HG02938 (cell line): ENCODE results near the gene PKD1.
"Not testable (repeated sequence)": the region's sequence is repeated elsewhere in the genome, so short reads cannot be mapped to it uniquely, and the experiment has no call there.

Source experiments
- ATAC-seq: cut with Tn5 transposase; IDR thresholded peaks from one replicate; pipeline ENCODE4 v1.9.1; 2021; ENCODE audit warnings: mild to moderate bottlenecking, moderate library complexity; ENCODE audit not compliant: unreplicated experiment

The PKD1 gene

DNA sequence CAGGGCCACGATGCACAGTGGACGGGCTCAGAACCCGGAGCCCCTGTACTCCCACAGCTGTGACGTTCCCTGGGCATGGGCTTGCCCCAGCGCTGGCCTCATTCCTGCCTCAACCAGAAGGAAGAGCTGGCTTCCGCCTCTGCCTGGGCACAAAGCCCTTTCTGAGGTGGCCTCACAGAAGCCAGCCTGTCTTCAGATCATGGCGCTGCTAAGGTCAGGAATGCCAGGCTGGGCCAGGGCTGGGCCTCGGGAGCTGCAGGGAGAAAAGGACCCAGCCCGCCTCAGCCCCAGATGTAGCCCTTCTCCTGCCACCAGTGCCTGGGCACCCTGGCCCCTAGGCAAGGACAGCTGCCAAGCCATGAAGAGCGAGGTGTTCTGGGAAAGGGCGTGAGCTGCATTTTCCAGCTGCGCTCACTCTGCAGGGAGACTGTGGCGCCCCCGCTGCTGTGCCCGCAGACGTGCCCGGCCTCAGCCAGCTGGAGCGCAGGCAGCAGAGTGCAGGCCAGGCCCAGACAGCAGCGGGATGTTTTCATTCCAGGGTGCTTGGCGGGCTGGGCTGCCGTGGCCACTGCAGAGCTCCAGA, 9.4 kb downstream of the PKD1 start:
- not testable (repeated sequence) for ATAC-seq

DNA sequence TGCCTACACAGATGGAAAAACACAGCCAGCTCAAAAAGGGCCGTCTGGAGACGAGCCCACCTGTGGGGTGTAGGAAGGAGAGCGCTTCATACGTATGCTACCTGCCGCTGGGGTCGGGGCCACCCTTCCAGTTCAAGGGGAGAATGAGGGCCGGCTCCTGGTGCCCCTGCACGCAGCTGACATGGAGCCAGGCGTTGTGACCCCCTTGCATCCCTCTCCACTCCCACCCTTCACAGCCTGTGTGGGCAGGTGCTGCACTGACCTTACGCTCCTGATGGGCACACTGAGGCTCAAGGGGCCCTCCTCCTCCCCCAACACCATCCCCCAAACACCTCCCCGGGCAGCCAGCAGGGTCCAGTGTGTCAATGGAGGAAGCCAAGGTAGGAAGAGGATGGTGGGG, 10.1 kb downstream of the PKD1 start:
- not testable (repeated sequence) for ATAC-seq

DNA sequence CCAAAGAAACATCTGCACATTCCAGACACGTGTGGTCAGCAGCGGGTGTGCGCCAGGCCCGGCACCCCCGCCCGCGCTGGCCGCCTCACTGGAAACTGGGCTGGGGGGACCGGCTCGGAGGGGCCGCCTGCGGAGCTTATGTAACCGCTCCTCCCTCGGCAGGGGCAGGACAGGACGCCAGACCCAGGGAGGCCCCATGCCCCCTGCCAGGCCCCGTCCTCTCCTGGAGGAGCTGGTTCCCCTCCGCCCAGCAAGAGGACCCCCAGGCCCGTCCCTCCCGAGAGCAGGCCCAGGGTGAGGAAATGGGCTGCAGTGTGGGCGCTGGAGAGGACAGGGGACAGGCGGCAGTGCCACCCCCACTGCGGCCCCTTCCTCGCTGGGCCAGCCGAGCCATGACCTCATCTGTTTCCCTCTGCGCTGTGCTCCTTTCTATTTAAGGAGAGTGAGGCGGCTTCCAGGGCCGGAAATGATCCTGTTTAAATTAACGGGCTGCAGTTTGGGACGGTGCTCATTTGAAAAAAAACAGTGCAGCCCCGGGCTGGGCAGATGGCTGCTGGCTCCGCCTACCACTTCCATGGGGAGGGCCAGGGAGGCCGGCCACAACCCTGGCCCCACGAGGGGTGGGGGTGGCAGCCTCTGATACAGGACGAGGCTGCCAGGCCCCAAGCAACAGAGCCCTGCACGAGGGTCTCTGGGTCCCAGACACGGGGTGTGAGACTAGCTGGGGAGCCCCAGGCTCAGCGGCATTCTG, 10.8 kb downstream of the PKD1 start:
- not testable (repeated sequence) for ATAC-seq

DNA sequence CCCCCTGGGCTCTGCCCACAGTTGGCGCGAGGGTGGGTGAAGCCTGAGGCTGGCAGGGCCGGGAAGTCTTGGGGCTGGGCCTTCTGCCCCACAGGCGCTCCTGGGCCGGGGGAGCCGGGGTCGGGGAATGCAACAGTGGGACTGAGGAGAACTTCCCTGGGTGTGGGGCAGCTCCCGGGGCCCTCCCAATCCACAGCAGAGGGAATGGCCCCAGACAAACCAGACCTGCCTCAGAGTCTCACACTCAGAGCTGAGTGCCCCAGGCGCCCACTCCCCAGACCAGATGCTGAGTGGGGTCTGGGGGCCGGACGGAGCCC, 11.4 kb downstream of the PKD1 start:
- not testable (repeated sequence) for ATAC-seq

DNA sequence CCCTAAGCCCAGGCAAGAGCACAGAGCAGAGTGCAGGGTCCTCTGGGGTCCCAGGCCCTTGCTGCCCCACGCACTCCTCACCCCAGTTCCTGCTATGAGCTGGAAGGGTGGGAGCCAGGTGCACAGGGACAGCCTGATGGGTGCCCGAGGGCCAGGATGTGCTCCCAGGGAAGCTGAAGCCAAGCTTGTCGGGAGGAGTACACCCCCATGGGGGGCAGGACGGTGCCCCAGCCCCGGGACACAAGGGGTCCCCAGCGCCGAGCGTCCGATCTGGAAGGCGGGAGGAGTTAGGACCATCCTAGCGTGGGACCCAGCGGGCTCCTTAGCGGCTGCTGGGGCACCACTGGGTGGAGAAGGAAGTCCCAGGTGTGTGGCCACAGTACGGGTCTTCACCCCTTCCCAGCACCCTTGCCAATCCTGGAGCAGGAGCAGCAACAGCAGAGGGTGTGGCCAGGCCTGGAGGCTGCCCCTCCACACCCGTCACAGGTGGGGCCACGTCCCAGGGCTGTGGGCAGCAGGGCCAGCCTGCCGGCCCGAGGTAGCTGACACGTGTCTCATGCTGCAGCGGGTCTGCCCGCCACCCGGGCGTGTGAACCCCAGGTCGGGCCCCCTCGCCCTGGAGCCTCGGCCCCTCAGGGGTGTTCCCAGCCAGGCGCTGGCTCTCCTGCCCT, 11.9 kb downstream of the PKD1 start:
- not testable (repeated sequence) for ATAC-seq

DNA sequence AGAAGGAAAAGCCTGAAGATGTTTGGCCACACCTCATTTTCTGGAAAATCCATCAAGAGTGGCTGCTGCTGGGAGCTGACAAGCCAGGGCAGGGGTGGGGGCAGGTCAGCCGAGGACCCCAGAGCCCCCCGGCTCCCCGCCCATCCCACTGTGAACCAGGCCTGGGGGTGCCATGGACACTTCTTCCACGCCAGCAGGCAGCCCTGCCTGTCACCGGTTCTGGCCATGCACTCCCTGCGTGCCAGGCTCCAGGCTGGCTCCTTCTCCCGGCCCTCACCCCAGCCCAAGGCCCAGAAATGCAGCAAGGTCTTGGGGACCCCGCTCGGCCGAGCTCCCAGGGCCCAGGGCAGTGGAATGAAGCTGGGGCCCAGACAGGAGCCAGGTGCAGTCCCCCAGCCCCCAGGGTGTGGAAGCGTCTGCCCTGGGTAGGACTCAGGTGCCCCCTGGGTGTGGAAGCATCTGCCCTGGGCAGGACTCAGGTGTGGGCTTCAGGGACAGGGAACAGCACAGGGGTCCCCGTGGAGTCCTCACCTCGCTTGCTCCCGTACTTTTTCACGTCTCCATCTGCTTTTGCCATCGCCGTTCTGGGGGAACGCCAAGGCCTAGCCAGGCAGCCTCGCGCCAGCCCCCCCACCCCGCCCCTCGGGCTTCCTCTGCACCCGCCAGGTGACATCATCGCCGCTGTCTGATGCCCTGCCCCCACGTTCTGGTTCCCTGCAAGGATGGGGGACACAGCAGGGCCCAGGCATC, 12.6 kb downstream of the PKD1 start:
- not testable (repeated sequence) for ATAC-seq

DNA sequence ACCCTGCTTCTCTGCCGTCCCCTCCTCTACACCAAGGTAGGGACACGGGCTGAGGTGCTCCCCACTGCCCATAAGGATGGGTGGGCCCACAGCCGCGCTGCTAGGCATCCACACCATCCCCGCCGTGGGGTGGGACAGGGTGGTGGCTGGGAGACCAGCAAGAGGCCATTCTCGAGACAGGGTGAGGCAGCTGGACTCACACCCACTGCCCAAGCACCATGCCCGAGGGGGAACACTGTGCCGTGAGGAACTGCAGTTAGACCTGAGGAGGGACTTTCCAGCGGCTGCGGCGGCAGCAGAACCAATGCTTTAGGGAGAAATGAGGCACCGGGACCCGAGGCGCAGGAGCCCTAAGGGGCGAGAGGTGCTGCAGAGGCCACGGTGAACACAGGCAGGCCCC, 13.3 kb downstream of the PKD1 start:
- no peak for ATAC-seq

DNA sequence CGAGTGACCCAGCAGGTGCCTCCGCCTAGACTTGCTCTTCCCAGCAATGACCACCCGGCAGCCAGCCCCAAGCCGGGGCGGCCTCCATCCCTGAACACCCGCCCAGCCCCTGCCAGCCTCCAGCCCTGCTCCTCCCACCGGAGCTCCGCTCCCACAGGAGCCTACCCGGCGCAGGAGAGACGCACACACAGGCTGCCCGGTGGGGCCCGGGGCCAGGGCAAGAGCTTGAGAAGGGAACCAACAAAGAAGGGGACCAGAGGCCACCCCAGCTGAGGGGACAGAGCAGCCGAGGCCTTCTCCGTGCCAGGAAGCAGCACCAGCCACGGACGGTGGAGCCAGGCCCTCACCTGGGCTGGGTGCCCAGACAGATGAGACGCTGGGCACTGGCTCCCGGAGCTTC, 13.8 kb downstream of the PKD1 start:
- ATAC-seq, result no peak

DNA sequence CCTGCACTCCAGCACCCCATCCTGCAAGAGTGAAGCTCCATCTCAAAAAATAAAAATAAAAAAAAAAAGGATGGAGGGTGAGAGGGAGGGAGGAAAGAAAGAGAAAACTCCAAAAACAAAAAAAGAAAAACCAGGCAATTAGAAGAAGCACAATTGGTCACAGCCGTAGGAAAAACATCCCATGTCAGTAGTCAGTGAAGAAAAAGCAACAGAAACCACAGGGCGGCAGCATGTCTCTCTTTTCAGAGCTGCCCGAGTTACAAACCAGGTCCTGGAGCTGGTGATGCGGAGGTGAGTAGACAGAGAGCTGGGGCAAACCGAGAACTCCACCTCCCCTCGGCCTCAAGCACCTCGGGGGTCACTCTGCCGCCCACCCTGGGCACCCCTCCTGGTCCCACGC, 14.4 kb downstream of the PKD1 start:
- not testable (repeated sequence) for ATAC-seq

DNA sequence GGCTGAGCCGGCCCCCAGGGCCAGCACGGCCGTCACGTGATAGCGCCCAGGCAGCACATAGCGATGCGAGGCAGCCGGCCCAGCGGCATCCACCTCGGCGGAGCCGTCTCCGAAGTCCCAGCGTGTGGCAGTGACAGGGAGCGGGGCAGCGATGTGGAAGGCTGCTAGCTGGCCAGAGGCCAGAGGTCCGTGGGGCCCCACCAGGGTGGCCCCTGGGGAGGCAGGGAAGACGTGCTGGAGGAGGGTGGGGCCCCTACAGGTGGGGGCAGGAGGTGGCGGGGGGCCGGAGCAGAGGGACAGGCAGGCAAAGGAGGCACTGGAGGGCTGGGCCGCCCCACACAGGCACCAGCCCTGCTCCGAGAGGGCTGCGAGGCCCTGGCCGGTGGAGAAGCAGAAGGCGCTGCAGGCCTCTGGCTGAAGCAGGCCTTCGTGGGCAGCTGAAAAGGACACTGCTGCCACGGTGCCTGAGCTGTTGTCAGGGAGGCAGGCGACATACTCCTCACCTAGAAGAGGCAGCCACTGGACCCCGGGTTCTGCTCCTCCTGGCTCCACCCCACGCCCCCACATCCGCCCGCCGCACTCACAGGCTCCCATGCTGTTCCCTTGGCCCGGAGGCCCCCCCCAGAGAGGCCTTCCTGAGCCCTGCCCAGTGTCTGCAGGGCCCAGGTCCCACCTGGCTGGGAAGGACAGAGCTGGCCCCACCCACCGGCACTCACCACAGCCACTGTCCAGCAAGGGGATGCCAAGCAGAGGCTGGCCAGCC, 17.6 kb downstream of the PKD1 start:
- ATAC-seq, result not testable (repeated sequence)

DNA sequence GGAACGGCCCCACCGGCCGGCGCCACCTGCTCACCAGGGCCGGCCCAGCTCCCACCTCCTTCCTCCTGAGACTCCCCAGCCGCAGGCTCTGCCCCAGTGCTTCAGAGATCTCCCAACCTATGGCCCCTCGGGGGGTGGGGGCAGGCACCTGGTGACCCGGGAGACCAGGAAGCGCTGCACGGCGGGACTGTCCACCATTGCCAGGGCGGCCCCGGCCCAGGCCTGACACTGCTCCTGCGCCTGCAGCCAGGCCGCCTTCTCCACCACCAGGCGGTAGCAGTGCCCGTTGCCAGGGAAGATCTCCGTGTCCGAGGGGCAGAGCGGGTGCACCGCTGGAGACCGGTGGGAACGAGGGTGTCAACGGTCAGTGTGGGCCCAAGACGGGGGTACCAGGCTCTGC, 18.4 kb downstream of the PKD1 start:
- not testable (repeated sequence) for ATAC-seq

DNA sequence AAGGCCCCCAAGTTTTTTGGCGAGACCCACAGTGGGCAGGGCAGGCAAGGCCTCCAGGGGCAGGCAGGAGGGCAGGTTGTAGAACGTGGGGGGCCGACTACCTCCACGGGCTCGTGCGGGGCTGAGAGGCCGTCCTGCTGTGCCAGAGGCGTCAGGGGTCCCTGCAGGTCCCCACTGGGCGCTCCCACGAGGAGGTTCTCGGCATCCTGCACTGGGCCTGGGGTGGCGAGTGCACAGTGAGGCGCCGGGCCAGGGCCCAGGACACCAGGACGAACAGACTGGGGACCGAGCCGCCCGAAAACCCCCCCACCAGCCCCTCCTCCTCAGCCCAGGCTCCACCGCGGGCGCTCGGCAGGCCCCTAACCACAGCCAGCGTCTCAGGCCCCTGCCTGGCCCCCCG, 19.3 kb downstream of the PKD1 start:
- ATAC-seq, result not testable (repeated sequence)

DNA sequence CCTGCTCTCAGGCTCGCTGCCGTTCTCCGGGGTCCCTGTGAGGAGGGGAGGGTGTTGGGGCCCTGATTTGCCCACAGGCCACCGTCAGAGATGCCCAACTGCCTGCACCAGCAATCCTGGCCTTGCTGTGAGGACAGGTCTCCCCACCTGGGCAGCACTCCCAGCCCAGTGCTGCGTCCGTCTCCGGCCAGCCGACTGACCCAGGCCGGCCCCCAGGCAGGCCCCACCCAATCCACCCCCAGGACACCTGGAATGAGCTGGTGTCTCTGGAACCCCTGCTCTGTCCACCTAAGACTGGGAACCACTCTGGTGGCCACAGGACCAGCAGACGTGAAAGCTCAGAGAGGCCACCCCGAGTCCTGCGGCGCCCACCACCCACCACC, 20.1 kb downstream of the PKD1 start:
- ATAC-seq, result no peak

DNA sequence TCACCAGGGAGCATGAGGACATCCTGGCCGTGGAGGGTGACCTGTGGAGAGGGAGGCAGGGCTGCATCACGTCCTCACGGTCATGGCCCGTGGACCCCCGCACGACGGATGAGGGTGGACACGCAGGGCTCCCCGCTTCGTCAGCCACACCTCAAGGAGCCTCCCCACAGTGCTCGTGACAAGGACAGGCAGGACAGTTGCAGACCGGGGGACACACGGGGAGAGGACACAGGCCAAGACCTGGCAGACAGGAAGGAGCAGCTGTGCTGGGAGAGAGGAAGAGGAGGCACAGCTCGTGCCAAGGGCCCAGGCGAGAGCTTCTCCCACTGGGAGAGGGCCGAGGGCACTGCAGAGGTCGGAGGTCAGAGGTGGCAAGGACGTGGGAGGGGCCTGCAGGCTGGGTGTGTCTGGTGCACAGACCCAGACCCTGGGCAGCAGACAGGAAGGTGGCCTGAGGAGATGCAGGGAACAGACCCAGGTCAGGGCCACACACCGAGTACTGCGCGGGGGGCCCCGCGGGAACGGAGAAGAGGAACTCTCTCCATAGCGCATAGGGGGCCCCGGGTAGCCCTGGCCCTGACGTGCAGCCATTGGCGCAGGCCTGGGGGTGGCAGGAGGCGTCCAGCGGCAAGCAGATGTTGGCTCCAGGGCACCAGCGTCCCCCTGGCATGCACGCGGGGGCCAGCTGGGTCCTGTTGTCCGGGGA, 20.7 kb downstream of the PKD1 start:
- not testable (repeated sequence) for ATAC-seq

DNA sequence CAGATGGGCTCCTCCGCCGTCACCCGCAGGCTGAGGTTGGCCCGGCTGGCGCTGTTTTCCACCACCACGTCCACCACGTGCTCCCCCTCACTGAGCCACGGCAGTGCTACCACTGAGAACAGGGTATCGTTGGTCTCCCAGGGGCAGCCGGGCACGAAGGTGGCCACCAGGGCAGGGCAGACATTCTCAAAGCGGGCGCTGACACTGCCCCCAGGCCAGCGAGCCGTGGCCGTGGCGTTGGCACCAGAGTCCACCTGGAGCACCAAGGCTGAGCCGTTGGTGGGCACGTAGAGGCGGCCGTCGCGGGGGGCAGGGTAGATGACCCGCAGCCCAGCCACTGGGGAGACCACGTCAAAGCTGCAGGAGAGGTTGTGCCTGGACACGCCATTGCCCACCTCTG, 21.5 kb downstream of the PKD1 start:
- ATAC-seq, result not testable (repeated sequence)

DNA sequence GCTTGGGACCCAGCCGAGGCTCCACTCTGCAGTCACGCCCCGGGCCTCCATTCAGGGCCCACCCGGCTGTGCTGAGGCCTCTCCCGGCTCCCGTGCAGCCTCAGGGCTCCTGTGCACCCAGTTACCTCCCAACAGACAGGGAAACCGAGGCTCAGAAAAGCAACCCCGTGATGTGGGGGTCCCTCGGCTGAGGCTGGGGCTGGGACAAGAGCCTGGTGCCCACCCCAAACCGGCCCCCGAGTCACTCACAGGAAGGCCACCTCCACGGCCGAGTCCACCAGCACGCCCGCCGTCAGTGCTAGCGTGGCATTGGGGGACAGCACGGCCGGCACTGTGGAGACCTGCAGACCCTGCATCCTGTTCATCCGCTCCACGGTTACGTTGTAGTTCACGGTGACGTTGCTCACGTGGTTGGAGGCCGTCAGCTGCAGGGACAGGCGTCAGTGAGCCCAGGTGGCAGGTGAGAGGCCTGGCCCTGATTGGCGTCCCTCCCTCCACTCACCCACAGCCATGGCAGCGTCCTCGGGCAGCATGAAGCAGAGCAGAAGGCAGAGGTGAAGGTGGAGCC, 23.1 kb downstream of the PKD1 start:
- ATAC-seq, result not testable (repeated sequence)

DNA sequence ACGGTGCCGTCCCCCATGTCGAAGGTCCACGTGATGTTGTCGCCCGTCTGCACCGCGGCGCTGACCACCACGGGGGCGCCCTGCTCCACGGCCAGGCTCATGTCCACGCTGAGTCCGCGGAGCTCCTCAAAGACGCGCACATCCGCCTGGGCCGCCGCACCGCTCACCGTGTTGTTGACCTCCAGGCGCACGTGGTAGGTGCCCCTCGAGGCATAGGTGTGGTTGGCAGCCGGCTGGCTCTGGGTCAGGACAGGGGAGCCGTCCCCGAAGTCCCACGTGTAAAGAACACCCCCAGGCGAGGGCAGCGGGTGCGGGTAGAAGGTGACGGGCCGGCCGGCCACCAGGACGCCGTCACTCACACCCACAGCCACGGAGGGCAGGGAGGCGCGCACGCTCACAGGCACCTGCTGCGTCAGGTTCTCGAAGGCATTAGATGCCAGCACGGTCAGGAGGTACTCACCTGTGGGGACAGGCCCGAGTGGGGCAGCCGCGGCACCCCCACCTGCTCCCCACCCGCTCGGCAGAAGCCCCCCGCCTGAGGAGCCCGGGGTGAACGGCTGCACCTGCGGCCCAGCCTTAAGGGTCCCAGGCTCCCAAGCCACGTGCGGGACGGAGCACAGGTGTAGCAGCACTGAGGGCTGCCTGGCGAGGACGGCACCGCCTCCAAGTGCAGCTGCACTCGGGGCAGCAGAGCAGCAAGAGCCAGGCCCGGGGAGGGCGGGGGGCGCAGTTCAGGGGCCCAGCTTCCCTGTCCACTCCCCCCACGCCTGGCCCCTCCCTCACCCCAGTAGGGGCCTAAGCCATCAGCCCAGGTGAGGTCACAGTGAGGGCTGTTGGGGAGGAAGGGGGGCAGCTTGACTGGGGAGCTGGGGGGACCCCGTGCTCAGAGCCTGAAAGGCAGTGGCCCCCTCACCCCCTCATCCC, 24.0 kb downstream of the PKD1 start:
- ATAC-seq, result not testable (repeated sequence)

DNA sequence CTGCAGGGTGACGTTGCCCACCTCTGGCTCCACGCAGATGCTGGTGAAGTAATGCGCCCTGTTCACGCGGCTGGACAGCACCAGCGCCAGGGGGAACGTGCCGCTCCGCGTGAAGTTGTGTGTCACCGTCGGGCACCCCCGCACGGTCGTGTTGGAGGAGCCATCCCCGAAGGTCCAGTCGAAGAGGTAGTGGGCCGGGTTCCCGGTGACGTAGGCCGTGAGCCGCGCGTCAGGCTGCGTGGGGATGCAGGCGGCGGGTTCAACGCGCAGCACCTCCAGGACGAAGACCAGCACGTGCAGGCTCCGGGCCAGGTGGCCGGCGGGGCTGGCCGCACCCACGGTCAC, 24.7 kb downstream of the PKD1 start:
- not testable (repeated sequence) for ATAC-seq
